ENCODE results near the gene C9orf78. TPM values are rescaled to one million over a fixed set of nuclear protein-coding genes. Genes with fewer than 3 reads are reported as not detected.

Gene C9orf78
- total and polyA plus RNA-seq, 9 of the 15 experiments (the other 6 are each of a cell fraction or from before 2014, with no cell fraction given): 94.6 to 266 (median 202) TPM

GRCh38 chr9:129869585-129870501 lies 34.8 kb upstream of the C9orf78 start (continued):
- no peak for TF ChIP-seq ZNF592 (IDR thresholded peaks at IDR 0.05)
- TF ChIP-seq ZNF780A (CRISPR knock-in tag; IDR thresholded peaks at IDR 0.05): no peak
- no peak for TF ChIP-seq GTF2E2 (tag; IDR thresholded peaks at IDR 0.05)
- no peak for TF ChIP-seq RAD21 (CRISPR knock-in tag; conservative IDR thresholded peaks at IDR 0.05 in 1 of 2, IDR thresholded peaks at IDR 0.05 in 1 of 2)
- no peak for TF ChIP-seq ZNF76 (CRISPR knock-in tag; IDR thresholded peaks at IDR 0.05; ENCODE audit: borderline replicate concordance)
- TF ChIP-seq NFE2L1 (tag; IDR thresholded peaks at IDR 0.05; ENCODE audit: borderline replicate concordance, low read depth): no peak
- no peak for TF ChIP-seq GATAD2A (IDR thresholded peaks at IDR 0.05)
- no peak for TF ChIP-seq BMI1 (IDR thresholded peaks at IDR 0.05; ENCODE audit: low read length)
- no peak for TF ChIP-seq MBD1 (CRISPR knock-in tag; IDR thresholded peaks at IDR 0.05)
- TF ChIP-seq FIP1L1 (IDR thresholded peaks at IDR 0.05; ENCODE audit: low read depth, low read length, poor library complexity, severe bottlenecking): peak; percentile 59
- no peak for TF ChIP-seq FOSL1 (tag; conservative IDR thresholded peaks at IDR 0.05)
- TF ChIP-seq MYNN (IDR thresholded peaks at IDR 0.05): no peak; the same call in 1 of the 2 replicates
- no peak for TF ChIP-seq MYNN (CRISPR knock-in tag; IDR thresholded peaks at IDR 0.05)
- no peak for TF ChIP-seq FOXO4 (CRISPR knock-in tag; IDR thresholded peaks at IDR 0.05)
